Posterior cingulate gyrus (tissue), 11 donors: ENCODE measurements around the gene MAGI3.
"Not testable (repeated sequence)": the region's sequence is repeated elsewhere in the genome, so short reads cannot be mapped to it uniquely, and the experiment has no call there.

Experiments
- DNase-seq, 10 donors: peaks; one replicate each; pipeline versions ENCODE4 v3.0.0 to v3.0.0-alpha.2; 2020 to 2021; ENCODE audit warnings: mixed read lengths in 3 of 10
- intact Hi-C: fragments of 100-400 bp; cut with DNase I; formaldehyde crosslinking; loops from one replicate; pipeline ENCODE4 v1.15.1; 2023

MAGI3 gene

DNA sequence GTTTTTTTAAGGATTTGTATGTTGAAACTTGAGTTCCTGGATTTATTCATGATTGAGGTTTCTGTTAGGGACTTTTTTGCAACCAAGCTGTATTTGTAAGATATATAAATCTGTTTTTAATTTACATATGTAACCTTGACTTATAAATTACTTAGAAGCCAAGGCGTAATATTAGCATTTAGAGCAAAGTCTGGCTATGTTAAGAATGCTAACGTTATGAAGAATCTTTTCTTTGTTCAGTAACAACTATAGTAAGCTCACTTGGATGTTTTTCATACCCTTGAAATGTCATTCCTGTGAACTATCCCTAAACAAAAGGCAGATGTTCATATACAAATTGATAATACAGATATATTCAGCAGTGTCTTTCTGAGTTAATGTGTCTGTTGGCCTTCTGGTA lies 155.3 kb downstream of the MAGI3 start:
- intact Hi-C loops: no loop called here
- DNase-seq: no peak

DNA sequence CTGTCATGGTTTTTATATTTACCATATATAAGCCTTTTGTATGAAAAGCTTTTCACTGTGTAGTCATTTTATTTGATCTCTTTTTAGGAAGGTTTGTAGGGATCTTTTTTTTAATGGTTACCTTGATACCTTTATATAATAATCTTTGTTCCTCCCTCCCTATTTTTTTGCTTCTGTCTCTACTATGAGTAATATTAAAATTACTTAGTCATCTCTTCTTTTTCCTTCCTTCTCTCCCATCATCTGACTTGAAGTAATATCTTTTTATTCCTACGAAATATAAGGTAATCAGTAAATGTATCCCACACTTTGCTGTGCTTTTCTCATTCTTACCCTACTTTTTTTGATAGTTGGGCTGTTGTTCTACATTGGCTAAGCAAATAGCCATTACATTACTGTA lies 161.4 kb downstream of the MAGI3 start:
- intact Hi-C loops: no loop called here
- no peak for DNase-seq

DNA sequence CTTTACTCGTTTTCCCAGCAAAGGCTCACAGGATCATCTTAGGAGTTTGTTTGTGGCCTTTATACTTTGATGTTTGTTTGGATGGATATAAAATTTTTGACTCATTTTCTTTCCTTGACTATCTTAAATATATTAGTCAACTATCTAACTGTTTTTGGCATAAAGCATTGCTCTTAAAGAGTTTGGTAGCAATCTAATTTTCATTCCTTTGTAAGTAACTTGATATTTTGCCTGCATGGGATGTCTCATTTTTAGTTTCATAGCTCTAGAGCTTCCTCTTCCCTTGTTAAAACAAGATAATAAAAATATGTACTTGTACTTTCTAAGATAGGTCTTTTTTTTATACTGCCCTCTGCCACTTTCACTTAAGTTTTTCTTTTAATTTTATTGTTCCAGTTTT lies 161.9 kb downstream of the MAGI3 start:
- intact Hi-C loops: no loop called here
- no peak for DNase-seq

DNA sequence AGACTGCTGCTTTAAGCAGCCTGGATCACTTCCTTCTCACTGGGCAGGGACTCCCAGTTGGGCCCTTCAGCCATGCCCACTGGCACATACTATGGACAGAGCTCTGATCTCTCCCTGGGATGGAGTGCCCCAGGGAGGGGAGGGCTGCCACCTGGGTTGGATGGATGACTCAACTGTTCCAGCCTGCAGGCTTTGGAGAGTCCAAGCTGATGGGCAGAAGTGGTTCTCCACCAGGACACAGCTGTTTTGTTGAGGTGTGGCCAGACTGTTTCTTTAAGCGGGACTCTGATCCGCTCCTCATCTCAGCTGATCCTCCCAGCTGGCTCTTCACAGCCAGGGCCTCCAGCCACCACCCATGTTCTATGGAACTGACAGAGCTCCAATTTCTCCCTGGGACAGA lies 166.9 kb downstream of the MAGI3 start:
- intact Hi-C loops: no loop called here
- DNase-seq: peak in 1 of 10 donors; percentile 63

DNA sequence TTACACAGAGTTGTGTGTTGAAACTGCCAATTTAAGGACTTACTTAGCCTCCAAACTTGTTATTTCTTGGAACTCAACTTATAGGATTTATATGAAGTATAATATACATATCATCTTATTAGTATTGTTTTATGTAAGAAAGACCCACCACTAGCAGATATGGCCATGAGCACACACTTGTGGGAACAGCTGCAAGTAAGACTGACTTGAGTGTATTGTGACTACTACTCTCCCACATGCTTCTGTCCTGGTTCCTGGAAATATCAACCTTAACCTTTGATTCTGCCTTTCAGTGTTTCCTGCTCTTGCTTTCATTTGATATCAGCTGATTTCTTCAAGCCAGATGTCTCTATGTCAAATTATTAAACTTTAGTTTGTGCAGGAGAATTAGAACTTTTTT lies 175.3 kb downstream of the MAGI3 start:
- no peak for DNase-seq
- intact Hi-C loops: no loop called here

DNA sequence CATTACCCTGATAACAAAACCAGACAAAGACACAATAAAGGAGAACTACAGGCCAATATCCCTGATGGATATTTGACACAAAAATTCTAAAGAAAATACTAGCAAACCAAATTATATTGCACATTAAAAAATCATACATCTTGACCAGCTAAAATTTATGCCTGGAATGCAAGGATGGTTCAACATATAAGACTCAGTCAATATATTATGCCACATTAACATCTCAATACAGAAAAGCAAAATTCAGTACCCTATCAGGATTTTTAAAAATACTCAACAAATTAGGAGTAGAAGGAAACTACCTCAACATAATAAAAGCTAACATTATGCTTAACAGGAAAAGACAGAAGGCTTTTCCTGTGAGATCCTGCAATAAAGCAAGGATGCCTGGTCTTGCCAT lies 177.1 kb downstream of the MAGI3 start:
- intact Hi-C loops: no loop called here
- DNase-seq: no peak

DNA sequence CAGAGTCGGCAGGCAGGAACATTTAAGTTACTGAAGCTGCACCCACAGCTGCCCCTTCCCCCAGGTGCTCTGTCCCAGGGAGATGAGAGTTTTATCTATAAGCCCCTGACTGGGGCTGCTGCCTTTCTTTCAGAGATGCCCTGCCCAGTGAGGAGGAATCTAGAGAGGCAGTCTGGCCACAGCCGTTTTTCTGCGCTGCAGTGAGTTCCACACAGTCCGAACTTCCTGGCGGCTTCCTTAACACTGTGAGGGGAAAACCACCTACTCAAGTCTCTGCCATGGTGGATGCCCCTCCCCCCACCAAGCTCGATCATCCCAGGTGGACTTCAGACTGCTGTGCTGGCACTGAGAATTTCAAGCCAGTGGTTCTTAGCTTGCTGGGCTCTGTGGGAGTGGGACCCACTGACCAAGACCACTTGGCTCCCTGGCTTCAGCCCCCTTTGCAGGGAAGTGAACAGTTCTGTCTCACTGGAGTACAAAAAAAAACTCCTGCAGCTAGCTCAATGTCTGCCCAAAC lies 185.5 kb downstream of the MAGI3 start:
- intact Hi-C loops: not testable (repeated sequence)
- DNase-seq: peak in 1 of 10 donors; percentile 54

DNA sequence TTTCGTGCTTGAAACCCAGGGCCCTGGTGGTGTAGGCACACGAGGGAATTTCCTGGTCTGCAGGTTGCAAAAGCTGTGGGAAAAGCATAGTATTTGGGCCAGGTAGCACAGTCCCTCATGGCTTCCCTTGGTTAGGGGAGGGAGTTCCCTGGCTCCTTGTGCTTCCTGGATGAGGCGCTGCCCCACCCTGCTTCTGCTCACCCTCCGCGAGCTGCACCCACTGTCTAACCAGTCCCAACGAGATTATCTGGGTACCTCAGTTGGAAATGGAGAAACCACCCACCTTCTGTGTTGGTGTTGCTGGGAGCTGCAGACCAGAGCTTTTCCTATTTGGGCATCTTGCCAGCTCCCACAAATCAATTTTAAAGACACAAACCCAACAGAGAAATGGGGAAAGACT lies 186.0 kb downstream of the MAGI3 start:
- intact Hi-C loops: no loop called here
- DNase-seq: peak in 1 of 10 donors; percentile 57

DNA sequence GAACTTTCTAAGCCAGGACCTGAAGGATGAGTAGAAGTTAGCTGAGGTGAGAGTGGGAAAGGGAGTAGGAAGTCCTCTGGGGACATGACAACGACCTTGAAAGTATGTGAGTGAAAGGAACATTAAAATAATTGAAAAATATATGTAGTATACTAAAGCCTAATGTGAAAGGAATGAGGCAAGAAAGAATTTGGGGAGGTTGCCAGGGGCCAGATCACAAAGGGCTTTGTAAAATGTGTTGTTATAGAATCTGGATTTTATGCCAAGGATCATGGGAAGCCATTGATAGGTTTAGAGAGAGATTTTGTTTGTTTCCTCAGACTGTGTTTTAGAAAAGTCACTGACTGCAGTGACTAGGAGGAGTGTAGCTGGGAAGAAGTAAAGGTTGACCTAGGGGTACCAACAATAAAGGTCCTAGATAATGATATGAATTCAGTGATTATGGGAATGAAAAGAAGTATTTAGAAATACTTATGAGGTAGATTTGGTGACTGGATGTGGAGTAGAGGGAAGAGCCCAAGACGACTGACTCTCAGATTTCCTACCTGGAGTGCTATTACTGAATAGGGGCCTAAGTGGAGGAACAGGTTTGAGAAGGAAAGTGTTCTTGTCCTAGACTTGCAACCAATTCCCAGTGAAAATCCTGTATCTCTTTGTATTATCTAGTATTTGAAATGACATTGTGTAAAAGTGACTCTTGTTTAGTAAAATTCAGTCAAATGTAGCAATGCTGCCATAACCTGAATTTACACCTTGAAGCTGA lies 189.1 kb downstream of the MAGI3 start:
- no peak for DNase-seq
- intact Hi-C loops: no loop called here

DNA sequence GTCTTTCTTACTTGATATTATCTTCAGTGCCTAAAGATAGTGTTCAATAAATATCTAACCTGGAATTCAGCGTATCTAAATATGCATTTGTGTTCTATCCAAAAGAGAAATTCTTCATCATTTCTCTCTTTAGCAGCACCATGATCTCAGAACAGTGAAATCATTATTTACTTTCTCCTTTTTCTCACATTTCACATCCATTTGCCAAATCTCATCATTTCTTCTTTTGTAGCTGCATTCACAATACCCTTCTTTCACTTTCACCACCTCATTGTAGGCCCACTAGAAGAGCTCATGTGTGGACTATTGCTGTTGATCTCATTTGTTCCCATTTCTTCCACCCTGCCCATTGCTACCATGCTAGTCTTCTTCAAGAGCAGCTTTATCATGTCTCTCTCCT lies 191.0 kb downstream of the MAGI3 start:
- DNase-seq: no peak
- intact Hi-C loops: no loop called here

DNA sequence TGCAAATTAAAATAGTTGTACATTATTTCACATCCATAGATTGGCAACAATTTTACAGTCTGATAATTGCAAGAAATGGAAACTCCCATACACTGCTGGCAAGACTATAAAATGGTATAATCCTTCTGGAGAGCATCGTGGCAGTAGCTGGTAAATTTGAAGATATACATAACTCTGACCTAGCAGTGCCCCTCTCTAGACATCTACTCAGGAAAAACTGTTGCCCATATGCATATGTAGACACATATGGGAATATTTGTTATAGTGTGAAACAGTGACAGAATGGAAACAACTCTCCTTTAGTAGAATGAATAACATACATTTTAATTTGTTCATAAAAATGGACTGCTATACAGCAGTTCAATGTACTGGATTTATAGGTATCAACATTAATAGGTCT lies 191.8 kb downstream of the MAGI3 start:
- DNase-seq: no peak
- intact Hi-C loops: no loop called here

DNA sequence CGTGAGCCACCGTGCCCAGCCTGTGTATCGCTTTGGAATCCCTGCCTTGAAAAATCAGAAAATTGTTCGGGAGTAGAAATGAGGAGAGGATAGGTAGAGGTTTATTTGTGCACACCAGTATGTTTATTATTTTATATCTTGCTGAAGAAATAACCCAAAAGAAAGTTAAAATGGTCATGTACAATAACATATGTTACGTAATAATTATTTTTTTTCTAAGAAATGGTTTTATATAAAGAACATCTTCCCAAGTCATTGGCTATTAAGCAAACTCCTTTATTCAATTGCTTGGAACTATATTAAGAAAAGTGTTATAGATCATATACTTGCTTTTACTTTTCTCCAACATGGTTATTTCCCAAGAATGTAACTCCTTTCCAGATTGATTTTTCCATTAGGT lies 197.2 kb downstream of the MAGI3 start:
- intact Hi-C loops: no loop called here
- no peak for DNase-seq

DNA sequence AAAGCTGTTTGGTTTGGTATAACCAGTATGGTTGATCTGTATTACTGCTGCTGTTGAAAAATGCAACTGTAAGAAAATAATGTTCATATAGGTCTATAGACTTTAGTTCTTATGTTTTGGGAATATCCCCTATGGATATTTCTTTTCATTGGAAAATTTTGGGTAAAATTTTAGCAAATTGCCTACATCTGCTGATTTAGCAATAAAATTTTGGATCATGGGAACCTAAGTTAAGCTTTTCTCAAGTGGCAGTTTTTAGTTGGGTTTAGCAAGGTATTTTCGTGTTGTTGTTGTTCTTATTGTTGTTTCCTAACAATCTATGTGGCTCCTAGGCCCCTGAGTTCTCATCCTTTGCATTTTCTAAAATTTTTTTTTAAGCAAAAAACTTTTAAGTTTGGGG lies 201.9 kb downstream of the MAGI3 start:
- intact Hi-C loops: no loop called here
- no peak for DNase-seq

DNA sequence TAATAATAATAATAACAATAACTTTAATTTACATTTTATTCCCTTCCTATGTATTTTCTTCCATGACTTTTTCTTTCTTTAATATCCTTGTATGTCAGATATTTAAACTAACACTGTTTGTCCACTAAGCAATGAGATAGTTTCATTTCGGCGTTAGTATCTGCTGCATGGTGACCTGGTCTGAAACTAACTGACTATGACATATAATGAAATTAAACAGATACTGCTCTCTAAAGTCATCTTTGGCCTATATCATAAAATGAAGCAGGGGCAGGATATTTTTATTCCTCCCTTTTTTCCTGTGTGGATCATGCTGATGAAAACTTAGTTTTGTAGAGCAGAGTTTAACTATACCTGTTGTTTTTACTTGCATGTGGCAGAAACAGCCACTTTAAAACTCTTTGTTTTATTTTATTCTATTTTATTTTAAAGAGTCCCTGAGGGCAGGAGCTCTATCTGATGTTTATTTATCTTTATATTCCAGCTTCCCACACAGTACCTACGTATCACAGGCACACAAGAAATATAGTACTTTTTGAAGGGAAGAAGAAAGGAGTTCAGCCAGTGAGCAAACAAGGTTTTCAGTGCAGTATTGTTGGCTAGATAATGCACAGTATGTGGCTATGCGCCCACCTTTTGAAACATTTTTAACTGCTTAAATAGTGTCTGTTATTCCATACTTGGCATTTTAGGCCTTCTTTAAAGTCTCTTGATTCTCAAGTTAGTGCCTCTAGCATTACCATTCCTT lies 203.4 kb downstream of the MAGI3 start:
- intact Hi-C loops: no loop called here
- no peak for DNase-seq

DNA sequence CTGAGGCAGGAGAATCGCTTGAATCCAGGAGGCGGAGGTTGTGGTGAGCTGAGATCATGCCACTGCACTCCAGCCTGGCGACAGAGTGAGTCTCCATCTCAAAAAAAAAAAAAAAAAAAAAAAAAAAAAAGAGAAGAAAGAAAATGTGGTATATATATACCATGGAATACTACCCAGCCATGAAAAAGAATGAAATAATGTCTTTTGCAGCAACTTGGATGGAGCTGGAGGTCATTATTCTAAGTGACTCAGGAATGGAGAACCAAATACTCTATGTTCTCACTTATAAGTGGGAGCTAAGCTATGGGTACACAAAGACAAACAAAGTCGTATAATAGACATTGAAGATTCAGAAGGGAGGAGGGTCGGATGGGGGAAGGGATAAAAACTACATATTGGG lies 214.2 kb downstream of the MAGI3 start:
- intact Hi-C loops: not testable (repeated sequence)

DNA sequence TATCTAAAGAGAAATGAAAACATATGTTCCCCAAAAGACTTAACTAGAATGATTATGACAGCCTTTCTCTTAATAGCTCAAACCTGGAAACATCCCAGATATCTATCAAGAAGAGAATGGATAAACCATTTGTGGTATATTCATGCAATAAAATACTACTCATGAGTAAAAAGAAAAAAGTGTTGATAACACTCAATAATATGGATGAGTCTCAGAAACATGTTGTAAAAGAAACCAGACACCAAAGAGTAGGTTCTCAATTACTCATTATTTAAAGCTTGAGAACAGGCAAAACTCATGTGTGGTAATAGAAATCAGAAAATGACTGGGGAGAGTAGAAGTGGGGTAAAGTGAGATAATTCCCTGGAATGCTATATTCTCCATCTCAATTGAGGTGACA lies 214.8 kb downstream of the MAGI3 start:
- no peak for DNase-seq
- intact Hi-C loops: no loop called here

More for the DNA sequence above, 214.2 kb downstream of the MAGI3 start:
- not testable (repeated sequence) for DNase-seq

DNA sequence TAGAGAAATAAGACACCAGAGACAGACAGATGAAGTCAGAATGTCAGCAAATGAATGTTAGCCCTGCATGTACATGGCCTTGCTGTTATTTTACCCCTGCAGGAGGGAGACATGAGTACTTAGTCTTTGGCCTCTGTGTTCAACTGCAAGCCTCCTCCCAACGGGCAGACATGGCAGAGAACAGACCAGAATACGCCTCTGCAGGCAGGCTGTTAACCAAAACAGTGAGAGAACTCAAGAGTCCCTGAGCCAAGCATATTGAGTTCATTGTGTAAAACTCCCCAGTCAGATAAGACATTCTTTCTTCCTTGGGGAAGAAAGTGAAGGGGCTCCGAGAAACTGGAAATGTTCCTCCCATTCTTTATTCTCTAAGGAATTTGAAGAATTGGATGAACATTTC lies 218.1 kb downstream of the MAGI3 start:
- no peak for DNase-seq
- intact Hi-C loops: no loop called here

DNA sequence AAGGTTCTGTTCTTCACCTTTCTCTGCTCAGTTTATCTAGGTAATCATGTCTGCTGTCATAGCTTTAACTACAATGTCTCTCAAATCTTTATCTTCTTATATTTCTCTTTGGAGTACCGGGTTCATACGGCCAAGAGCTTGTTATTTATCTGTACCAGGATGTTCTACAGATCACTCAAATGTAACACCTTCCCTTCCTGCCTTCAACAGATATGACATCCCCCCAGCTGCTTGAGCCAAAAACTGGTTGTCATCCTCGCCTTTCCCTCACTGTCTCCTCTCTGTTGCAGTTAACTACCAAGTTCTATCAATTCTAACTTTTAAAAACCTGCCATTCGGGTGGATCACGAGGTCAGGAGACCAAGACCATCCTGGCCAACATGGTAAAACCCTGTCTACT lies 220.1 kb downstream of the MAGI3 start:
- intact Hi-C loops: no loop called here
- DNase-seq: no peak

DNA sequence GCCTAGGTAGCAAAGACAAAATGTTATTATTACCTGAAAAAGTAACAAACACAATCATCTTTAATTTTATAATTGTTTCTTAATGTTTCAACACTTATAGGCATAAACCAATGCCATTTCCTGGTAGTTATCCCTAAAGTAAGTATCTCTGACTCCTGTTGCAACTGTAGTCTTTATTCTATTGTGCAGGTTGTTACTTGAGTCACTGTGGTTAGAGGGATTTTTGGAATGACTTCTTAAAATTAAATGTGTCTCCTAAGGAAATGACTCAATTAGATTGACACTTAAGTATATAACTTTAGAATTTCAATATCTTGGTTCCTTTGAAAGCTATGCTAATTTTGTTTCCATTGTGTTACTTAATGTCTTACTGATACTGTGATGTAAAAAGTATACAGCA lies 225.1 kb downstream of the MAGI3 start:
- no peak for DNase-seq
- intact Hi-C loops: no loop called here

DNA sequence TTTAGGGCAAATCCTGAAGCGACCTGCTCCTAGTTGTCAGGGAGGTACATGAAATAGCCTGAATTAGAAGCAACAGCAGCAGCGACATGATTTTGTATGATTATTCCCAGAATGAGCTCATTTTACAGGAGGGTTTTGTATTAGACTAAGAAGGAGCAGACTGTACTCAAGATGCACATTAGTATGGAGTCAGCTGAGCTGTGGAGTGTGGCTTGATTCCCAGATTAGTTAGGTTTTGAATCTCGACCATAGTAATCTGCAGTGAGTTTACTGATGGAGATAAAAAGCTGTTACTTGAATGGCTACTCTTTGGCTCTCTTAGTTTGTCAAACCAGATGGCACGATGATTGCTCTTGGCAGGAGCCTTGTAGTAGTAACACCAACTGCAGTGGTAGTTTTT lies 225.8 kb downstream of the MAGI3 start:
- intact Hi-C loops: no loop called here
- peak in 3 of 10 donors; percentile 16 to 24 (median 17) for DNase-seq

DNA sequence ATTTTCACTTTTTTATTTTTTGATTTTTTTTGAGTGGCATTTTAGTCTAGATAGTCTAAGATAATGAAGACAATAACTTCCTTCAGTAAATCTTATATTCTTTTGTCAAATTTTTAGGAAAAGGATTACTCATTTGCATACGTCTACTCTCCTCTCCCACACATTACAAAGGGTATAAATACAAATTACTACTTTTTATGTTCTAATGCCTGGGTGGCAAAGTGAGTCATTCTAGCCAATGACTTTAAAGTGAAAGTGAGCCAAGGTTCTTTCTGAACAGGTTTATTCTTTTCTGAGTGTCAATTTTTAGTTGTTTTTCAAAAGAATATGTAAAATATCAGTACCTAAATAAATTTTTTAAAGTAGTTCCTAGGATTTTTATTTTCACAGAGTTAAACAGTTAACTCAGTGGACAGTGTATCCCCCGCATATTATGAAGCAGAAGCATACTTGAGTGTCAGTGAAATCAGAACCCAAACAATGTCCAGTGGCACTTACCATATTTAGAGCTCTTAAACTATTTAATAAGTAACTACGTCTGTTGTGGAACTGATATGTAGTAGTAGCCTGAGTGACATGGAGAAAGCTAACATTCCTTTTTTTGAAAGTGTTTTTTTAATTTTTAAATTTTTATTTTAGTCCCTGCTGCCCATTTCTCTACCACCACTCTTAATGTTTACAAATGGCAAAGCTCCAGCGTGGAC lies 227.3 kb downstream of the MAGI3 start:
- DNase-seq: no peak
- intact Hi-C loops: no loop called here
